ENCODE results near the gene PPP2R5C.
A peak's percentile ranks its signal among the peaks of the same experiment; 100 is the strongest.
"Not testable (repeated sequence)": the region's sequence is repeated elsewhere in the genome, so short reads cannot be mapped to it uniquely, and the experiment has no call there.

Gene PPP2R5C

DNA sequence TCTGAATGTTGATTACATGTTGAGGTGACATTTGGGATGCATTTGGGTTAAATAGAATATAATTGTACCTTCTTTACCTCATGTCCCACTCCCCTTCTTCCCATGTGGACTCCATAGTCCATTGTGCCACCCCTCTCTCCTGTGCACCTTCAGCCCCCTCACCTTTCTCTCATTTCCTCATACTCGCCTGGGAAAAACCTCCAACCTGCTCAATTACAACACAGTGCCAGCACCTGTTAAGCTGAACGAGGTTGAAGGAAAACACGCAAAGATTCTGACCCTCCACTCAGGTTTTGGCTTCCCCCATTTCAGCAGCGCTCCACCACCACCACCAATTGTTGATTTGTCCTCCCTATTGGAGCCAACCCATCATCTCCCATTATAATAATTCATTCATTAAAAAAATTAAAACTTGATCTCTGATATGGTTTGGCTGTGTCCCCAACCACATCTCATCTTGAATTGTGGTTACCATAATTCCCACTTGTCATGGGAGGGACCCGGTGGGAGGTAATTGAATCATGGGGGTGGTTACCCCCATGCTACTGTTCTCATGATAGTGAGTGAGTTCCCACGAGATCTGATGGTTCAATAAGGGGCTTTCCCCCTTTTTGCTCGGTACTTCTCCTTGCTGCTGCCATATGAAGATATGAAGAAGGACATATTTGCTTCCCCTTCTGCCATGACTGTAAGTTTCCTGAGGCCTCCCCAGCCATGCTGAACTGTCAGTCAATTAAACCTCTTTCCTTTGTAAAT, 33.7 kb upstream of the PPP2R5C start:
- DNase-seq (ENCODE audit: low read depth in 3 of 3), result no peak

DNA sequence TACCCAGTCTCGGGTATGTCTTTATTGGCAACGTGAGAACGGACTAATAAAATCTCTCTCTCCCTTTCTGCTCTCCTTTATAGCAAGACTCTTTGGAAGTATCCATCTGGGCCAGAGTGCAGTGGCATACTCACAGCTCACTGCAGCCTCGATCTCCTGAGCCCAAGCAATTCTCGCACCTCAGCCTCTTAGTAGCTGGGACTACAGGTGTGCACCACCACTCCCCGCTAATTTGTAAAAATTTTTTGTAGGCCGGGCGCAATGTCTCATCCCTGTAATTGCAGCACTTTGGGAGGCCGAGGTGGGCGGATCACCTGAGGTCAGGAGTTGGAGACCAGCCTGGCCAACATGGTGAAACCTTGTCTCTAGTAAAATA, 33.2 kb upstream of the PPP2R5C start:
- no peak for DNase-seq (ENCODE audit: low read depth in 3 of 3)

- DNase-seq (ENCODE audit: low read depth in 3 of 3), result no peak
Measured at GRCh38 chr14:101729382-101729781, 32.1 kb upstream of the PPP2R5C start.

- DNase-seq (ENCODE audit: low read depth in 3 of 3), result not testable (repeated sequence)
Measured at GRCh38 chr14:101730157-101730556, 31.4 kb upstream of the PPP2R5C start.

- no peak for DNase-seq (ENCODE audit: low read depth in 3 of 3)
Measured at GRCh38 chr14:101730626-101731186, 30.8 kb upstream of the PPP2R5C start.

GRCh38 chr14:101731187-101732080, 30.1 kb upstream of the PPP2R5C start:
- peak; percentile 54 to 78 (median 78) for DNase-seq (ENCODE audit: low read depth in 3 of 3)

- DNase-seq (ENCODE audit: low read depth in 3 of 3), result no peak
Measured at GRCh38 chr14:101732118-101732517, 29.4 kb upstream of the PPP2R5C start.

GRCh38 chr14:101733211-101733610, 28.3 kb upstream of the PPP2R5C start:
- DNase-seq (ENCODE audit: low read depth in 3 of 3), result no peak

DNA sequence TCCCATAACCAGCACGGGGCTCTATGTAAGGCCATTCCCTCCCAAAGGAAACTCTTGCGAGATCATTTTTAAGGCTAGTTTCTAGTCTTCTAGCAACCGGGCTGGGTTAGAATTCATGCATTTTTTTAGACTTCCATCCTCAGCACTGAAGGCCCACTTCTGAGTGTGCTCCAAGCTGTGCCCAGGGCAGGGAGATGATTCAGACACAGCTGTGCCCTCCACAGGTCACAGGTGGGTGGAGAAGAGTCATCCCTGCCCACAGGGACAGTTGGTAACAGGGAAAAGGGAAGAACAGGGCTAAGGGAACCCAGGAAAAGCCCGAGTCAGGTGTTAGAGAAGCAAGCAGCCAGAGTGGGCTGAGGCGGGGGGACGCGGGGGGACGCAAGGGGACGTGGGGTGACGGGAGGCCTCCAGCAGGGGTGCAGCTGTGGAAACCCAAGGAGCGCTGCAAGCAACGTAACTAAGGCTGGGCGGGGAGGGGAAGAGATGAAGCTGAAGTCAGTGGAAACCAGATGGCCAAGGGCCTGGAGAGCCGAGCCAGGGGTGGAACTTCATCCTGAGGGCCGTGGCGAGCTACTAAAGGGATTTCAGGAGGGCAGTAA, 27.2 kb upstream of the PPP2R5C start:
- no peak for DNase-seq (ENCODE audit: low read depth in 3 of 3)

- DNase-seq (ENCODE audit: low read depth in 3 of 3), result no peak
Measured at GRCh38 chr14:101735453-101735852, 26.1 kb upstream of the PPP2R5C start.

- DNase-seq (ENCODE audit: low read depth in 3 of 3), result no peak
Measured at GRCh38 chr14:101736071-101736470, 25.4 kb upstream of the PPP2R5C start.

DNA sequence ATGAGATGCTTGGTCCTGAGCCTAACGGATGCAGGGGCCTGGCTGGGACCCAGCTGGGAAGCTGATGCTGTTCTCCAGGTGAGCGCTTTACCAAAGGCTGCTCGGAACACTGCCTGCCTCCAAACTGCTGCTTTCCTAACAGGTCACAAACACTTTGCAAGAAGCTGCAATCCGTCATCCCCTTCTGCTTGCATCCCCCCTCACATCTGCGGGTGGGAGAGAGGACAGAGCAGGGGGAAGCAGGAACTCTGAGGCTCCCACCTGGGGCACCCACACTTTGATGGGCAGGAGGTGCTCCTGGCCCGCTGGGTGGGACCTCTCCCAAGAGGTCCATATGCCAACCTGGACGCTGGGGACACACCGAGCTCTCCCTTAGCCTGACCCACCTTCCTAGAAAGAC, 24.9 kb upstream of the PPP2R5C start:
- DNase-seq (ENCODE audit: low read depth in 3 of 3), result no peak

DNA sequence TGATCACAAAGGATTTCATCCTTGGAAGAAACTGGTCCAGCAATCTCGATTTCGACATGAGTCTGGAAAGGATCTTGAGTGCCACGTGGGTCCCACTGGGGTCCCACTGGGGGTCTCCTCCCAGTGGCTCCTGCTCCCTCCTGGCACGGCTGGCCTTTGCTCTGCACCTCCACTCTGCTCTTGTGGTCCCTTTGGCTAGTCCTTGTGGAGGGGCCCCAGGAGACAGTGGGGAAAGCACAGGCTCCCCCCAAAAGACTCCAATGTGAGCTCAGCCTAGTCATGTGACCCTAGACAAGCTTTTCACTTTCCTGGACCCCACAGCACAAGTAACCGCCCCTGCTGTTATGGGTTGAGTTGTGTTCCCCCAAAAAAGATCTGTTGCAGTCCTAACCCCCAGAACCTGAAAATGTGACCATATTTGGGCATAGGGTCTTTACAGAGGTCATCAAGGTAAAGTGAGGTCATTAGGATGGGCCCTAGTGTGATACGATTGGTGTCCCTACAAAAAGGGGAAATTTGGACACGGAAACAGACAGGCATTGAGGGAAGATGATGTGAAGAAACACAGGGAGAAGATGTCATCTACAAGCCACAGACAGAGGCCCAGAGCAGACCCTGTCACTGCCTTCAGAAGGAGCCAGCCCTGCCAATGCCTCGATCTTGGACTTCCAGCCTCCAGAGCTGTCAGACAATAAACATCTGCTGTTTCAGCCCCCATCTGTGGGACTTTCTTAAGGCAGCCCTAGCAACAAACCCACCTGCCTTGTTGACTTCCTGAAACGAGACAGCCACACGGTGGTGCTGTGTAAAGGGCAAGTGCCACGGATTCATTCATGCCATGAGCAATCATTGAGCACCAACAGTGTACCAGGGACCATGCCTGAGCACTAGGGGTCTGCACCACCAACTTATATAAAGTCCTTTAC, 23.8 kb upstream of the PPP2R5C start:
- no peak for DNase-seq (ENCODE audit: low read depth in 3 of 3)

GRCh38 chr14:101738703-101739320, 22.7 kb upstream of the PPP2R5C start:
- DNase-seq (ENCODE audit: low read depth in 3 of 3), result no peak

DNA sequence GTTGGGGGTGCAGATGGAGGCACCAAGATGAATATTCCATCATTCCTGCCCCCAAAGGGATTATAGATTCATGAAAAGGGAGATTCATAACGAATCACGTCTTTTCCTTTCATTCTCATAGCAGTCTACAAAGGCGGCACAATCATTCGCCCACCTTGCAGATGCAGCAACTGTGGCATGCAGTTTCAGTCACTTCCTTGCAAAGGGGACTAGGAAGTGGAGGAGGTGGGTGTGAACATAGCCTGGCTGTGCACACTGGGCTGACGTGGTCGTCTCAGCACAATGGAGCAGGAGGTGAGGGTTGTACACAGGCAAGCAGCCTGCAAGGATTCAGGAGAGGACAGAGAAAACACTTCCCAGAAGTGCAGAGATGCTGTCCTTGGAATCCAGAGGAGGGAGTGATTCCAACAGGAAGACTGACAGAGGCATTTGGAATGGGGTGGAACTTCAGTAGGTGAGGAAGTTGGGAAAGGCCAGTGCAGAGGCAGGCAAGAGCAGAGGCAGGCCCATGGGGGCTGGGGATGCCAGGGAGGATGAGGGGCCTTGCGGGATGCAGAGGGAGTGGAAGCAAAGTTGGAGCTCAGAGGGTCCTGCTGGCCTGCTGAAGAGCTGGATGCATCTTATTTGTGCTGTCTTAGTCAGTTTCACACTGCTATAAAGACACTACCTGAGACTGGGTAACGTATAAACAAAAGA, 21.9 kb upstream of the PPP2R5C start:
- DNase-seq (ENCODE audit: low read depth in 3 of 3), result no peak

GRCh38 chr14:101740981-101741380, 20.5 kb upstream of the PPP2R5C start:
- no peak for DNase-seq (ENCODE audit: low read depth in 3 of 3)

DNA sequence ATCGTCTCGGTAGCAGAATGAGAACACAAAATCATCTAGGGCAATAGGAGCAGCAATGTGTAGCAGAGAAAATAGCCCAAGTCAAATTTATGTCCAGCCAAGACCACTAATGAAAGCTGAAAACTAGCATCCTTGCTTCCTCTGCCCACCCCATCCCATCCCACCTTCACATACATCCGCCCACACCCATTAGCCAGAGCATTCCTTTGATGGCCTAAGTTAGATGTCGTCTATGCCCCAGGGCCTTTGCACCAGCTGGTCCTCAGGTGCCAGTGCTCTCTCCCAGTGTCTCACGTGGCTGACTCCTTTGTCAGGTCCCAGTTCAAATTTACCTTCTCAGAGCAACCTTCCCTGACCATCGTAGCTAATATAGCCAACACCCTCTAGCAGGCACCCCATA, 17.8 kb upstream of the PPP2R5C start:
- no peak for DNase-seq (ENCODE audit: low read depth in 3 of 3)

GRCh38 chr14:101744382-101744781, 17.1 kb upstream of the PPP2R5C start:
- not testable (repeated sequence) for DNase-seq (ENCODE audit: low read depth in 3 of 3)

DNA sequence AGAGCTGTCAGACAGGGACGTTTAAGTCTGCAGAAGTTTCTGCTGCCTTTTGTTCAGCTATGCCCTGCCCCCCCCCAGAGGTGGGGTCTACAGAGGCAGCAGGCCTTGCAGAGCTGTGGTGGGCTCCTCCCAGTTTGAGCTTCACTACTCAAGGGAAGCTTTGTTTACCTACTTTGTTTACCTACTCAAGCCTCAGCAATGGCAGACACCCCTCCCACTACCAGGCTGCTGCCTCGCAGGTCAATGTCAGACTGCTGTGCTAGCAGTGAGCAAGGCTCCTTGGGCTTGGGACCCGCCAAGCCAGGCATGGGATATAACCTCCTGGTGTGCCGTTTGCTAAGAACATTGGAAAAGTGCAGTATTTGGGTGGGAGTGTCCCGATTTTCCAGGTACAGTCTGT, 11.8 kb upstream of the PPP2R5C start:
- not testable (repeated sequence) for DNase-seq (ENCODE audit: low read depth in 3 of 3)

GRCh38 chr14:101754893-101755292, 6.6 kb upstream of the PPP2R5C start:
- DNase-seq (ENCODE audit: low read depth in 3 of 3), result no peak
